SK-N-SH (cell line): ENCODE results near the gene FAM76A. TPM values are rescaled to one million over a fixed set of nuclear protein-coding genes. Genes with fewer than 3 reads are reported as not detected.
A peak's percentile ranks its signal among the peaks of the same experiment; 100 is the strongest.

Experiments
- CTCF ChIA-PET: fragments of 300-600, 350-600 bp; formaldehyde crosslinking; extraction: SDS; loops from one replicate; lab custom pipeline; 2021; lab: Yijun Ruan, JAX
- POLR2A ChIA-PET: fragments of 350-600 bp; sonication (Branson Sonifier 250); formaldehyde crosslinking; extraction: SDS; loops from one replicate; lab custom pipeline; 2020; ENCODE audit warnings: antibody characterized with exemption, inconsistent platforms; lab: Yijun Ruan, JAX
- DNase-seq: peaks from one replicate; pipeline ENCODE4 v3.0.0; 2012
- H2AFZ ChIP-seq: fragments of 200-600 bp; sonication (generic); 2 replicates; pipeline ENCODE4 v1.8.1; 2016; ENCODE audit warnings: antibody characterized with exemption, mild to moderate bottlenecking, low read depth
- H3F3A ChIP-seq: fragments of 200-600 bp; sonication (generic); replicated peaks from 2 replicates; pipeline ENCODE3; 2016; ENCODE audit warnings: antibody characterized with exemption, mild to moderate bottlenecking; ENCODE audit not compliant: insufficient read depth
- H3K27ac ChIP-seq, 2 experiments: fragments of 200-500 bp in 1 of 2; fragments of 200-600 bp in 1 of 2; sonication (Bioruptor generic) in 1 of 2; sonication (generic), shearing (Covaris generic) in 1 of 2; 2 replicates each; pipeline versions ENCODE4 v1.5.1 to v1.6.1; 2014 to 2016; ENCODE audit warnings: low read depth in 2 of 2, inconsistent platforms in 1 of 2, low read length in 1 of 2, mild to moderate bottlenecking in 1 of 2, mixed read lengths in 1 of 2
- H3K27me3 ChIP-seq: fragments of 200-600 bp; sonication (generic), shearing (Covaris generic); 2 replicates; pipeline ENCODE4 v1.6.1; 2016; ENCODE audit warnings: mixed run types; ENCODE audit not compliant: insufficient read depth
- H3K36me3 ChIP-seq, 2 experiments: fragments of 200-500 bp in 1 of 2; fragments of 200-600 bp in 1 of 2; sonication (Bioruptor generic) in 1 of 2; sonication (generic) in 1 of 2; replicated peaks in 1 of 2; 2 replicates each; pipeline versions ENCODE3 to v1.5.1; 2014 to 2016; ENCODE audit warnings: low read length in 1 of 2, mild to moderate bottlenecking in 1 of 2; ENCODE audit not compliant: insufficient read depth in 2 of 2, control insufficient read depth in 1 of 2
- H3K4me1 ChIP-seq, 2 experiments: fragments of 200-500 bp in 1 of 2; fragments of 200-600 bp in 1 of 2; sonication (Bioruptor generic) in 1 of 2; sonication (generic), shearing (Covaris generic) in 1 of 2; 2 replicates each; pipeline versions ENCODE4 v1.5.1 to v1.6.1; 2014 to 2016; ENCODE audit warnings: low read depth in 1 of 2, low read length in 1 of 2, mixed run types in 1 of 2; ENCODE audit not compliant: insufficient read depth in 2 of 2, control insufficient read depth in 1 of 2
- H3K4me2 ChIP-seq: fragments of 200-600 bp; sonication (generic), shearing (Covaris generic); 2 replicates; pipeline ENCODE4 v1.6.1; 2017; ENCODE audit warnings: mixed run types
- H3K4me3 ChIP-seq, 2 experiments: fragments of 200-500 bp in 1 of 2; fragments of 200-600 bp in 1 of 2; sonication (Bioruptor generic) in 1 of 2; sonication (generic), shearing (Covaris generic) in 1 of 2; 2 replicates each; pipeline versions ENCODE4 v1.5.1 to v1.8.1; 2014 to 2016; ENCODE audit warnings: low read depth in 2 of 2, inconsistent platforms in 1 of 2, low read length in 1 of 2, mild to moderate bottlenecking in 1 of 2, mixed read lengths in 1 of 2, moderate library complexity in 1 of 2
- H3K79me2 ChIP-seq: fragments of 200-600 bp; sonication (generic); 2 replicates; pipeline ENCODE4 v1.8.1; 2017; ENCODE audit warnings: mild to moderate bottlenecking; ENCODE audit not compliant: insufficient read depth
- H3K9ac ChIP-seq: fragments of 200-600 bp; sonication (generic); 2 replicates; pipeline ENCODE4 v1.6.1; 2017; ENCODE audit warnings: mixed run types
- H3K9me2 ChIP-seq: fragments of 200-600 bp; sonication (generic); 2 replicates; pipeline ENCODE4 v1.6.1; 2017; ENCODE audit warnings: mixed run types
- H3K9me3 ChIP-seq: fragments of 200-600 bp; sonication (generic); 2 replicates; pipeline ENCODE4 v1.6.1; 2017; ENCODE audit warnings: mixed run types, mild to moderate bottlenecking, moderate library complexity
- H4K20me1 ChIP-seq: fragments of 200-600 bp; sonication (generic); 2 replicates; pipeline ENCODE4 v1.6.1; 2017; ENCODE audit warnings: mild to moderate bottlenecking, mixed run types; ENCODE audit not compliant: insufficient read depth
- EP300 ChIP-seq, 2 experiments: IDR thresholded peaks; 2 replicates each; pipeline versions ENCODE4 v1.4.0 to v1.6.1; 2012; ENCODE audit warnings: borderline replicate concordance in 1 of 2, low read depth in 1 of 2, low read length in 1 of 2
- FOSL2 ChIP-seq: IDR thresholded peaks from 2 replicates; pipeline ENCODE4 v1.4.0; 2012; ENCODE audit warnings: low read depth, mild to moderate bottlenecking, moderate library complexity, borderline replicate concordance
- SIN3A ChIP-seq: IDR thresholded peaks from 2 replicates; pipeline ENCODE4 v1.6.1; 2012; ENCODE audit warnings: low read depth, mild to moderate bottlenecking, low read length, moderate library complexity, borderline replicate concordance
- SMC3 ChIP-seq: IDR thresholded peaks from 2 replicates; pipeline ENCODE4 v1.6.1; 2012; ENCODE audit warnings: low read depth, low read length, improper control_type of control experiment
- WGBS: methylation state at CpG from one replicate; pipeline ENCODE4 v1.1.6; 2017; ENCODE audit warnings: low lambda C conversion rate; 5-methylcytosine and 5-hydroxymethylcytosine counted together
- polyA plus RNA-seq, 3 experiments: library from polyadenylated mRNA; depleted of rRNA; stranded (reverse); fragments of >200 nt; gene quantifications; 2 replicates each; pipeline ENCODE4 v1.2.3, GENCODE V29; 2012
- small RNA-seq, 7 experiments: library from RNA; depleted of rRNA; stranded (forward); fragments of <200 nt; gene quantifications; one replicate each; pipeline ENCODE3, GENCODE V24; 2012
- TF ChIP-seq, protein P1 (sequence below): fragments of 200-600 bp; sonication (generic); IDR thresholded peaks from 2 replicates; pipeline ENCODE4 v1.6.1; 2017; ENCODE audit warnings: antibody characterized with exemption, mild to moderate bottlenecking, moderate library complexity
- TF ChIP-seq, protein P2 (sequence below): IDR thresholded peaks from 2 replicates; pipeline ENCODE4 v1.4.0; 2012; ENCODE audit warnings: low read depth

FAM76A gene
- polyA plus RNA-seq, 1 of the 3 experiments (the other 2 are of a cell fraction) = 2.9 TPM

GRCh38 chr1:27809883-27810282, 84.1 kb downstream of the FAM76A start (continued):
- TF ChIP-seq, protein P1, sequence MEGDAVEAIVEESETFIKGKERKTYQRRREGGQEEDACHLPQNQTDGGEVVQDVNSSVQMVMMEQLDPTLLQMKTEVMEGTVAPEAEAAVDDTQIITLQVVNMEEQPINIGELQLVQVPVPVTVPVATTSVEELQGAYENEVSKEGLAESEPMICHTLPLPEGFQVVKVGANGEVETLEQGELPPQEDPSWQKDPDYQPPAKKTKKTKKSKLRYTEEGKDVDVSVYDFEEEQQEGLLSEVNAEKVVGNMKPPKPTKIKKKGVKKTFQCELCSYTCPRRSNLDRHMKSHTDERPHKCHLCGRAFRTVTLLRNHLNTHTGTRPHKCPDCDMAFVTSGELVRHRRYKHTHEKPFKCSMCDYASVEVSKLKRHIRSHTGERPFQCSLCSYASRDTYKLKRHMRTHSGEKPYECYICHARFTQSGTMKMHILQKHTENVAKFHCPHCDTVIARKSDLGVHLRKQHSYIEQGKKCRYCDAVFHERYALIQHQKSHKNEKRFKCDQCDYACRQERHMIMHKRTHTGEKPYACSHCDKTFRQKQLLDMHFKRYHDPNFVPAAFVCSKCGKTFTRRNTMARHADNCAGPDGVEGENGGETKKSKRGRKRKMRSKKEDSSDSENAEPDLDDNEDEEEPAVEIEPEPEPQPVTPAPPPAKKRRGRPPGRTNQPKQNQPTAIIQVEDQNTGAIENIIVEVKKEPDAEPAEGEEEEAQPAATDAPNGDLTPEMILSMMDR = no peak

DNA sequence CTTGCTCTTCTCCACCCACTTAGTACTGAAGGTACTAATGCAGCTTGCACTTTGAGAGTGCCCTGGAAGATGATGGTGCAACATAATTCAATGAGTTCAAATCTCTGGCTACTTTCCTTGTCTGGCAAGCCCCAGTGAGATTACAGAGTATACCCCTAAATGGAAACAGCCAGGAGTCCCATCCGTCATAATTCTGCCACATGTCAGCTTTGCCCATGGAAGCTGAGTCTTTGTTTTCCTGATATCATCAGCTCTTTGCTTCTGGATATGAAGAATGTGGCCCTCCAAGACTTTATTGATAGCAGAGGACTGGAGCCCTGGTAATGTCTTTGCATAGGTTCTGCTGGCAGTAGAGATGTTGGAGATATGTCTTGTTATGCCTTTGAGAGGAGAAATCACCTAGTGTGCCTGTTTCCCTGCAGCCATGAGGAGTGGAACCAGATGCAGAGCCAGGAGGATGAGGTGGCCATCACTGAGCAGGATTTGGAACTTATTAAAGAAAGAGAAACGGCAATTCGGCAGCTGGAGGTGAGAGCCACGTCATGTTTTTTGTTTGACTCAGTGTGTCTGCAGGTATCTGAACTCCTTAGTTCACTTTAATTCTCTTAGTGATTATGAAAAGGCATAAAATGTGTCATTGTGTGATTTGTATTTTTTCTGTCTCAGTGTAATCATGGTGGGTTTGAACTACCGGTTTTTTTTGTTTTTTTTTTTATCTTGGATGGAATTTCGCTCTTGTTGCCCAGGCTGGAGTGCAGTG, 86.2 kb downstream of the FAM76A start:
- POLR2A ChIA-PET = no interaction called here
- WGBS = 91% methylated on average over 6 of the region's 6 CpGs
- Histone ChIP-seq H3K9ac (no peak overlapping the region), H3K4me1 (no peaks in the 10 kb centered on the region; a peak in 1 of 4 replicates), H3K4me3 (no peak overlapping the region), H3K9me3 (no peaks in the 10 kb centered on the region), H3K27me3 (no peaks in the 10 kb centered on the region), H2AFZ (no peak overlapping the region), H3K9me2 (no peaks in the 10 kb centered on the region), H3K4me2 (no peak overlapping the region), H3K27ac (0 out of 4 replicates have a peak overlapping the region, but pooled peaks of 1 of the 2 experiments have one; percentile 8), H3K36me3 (peaks cover 6 to 29% of the 10 kb centered on the region in 2 experiments), H3K79me2 (no peaks in the 10 kb centered on the region), H4K20me1 (no peaks in the 10 kb centered on the region), H3F3A (peaks cover 9% of the 10 kb centered on the region)
- TF ChIP-seq SIN3A = no peak
- 0 out of 4 replicates have a peak, but pooled peaks of 1 of the 2 experiments have one; percentile 11 for TF ChIP-seq EP300 (IDR thresholded peaks at IDR 0.05; ENCODE audit: borderline replicate concordance in 1 of 2, low read depth in 1 of 2, low read length in 1 of 2)
- TF ChIP-seq FOSL2 = no peak
- TF ChIP-seq SMC3 = no peak
- TF ChIP-seq, protein P2, sequence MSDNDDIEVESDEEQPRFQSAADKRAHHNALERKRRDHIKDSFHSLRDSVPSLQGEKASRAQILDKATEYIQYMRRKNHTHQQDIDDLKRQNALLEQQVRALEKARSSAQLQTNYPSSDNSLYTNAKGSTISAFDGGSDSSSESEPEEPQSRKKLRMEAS = no peak
- DNase-seq = peak; percentile 12
- CTCF ChIA-PET = interaction anchor here (1.2 kb wide), 2 partner anchors 86 to 143 kb away, joined by 3 to 4 read pairs; partner anchors contain the start of gene FAM76A

Small RNA genes lying within 50 kb of the gene (small RNA-seq; reads per million reads assigned to genes)
- gene AL020997.2 (0 to 0.06 (median 0) reads per million in 7 experiments), gene RNU6-424P (0 reads per million in 7 experiments)

Other genes starting within 250 kb of the FAM76A start
- 23.0 and 27.1 TPM in 2 replicates for gene WASF2, start 235.8 kb upstream of the FAM76A start, polyA plus RNA-seq (2012; rRNA removed)
- 3.1 and 8.5 TPM in 2 replicates for gene AHDC1, start 121.8 kb upstream of the FAM76A start, polyA plus RNA-seq (2012; rRNA removed)
- gene FGR, start 90.8 kb upstream of the FAM76A start, polyA plus RNA-seq (2012; rRNA removed) = not detected in 2 replicates
- 29.0 and 35.6 TPM in 2 replicates for gene IFI6, start 53.8 kb upstream of the FAM76A start, polyA plus RNA-seq (2012; rRNA removed)
- gene STX12, start 47.3 kb downstream of the FAM76A start, polyA plus RNA-seq (2012; rRNA removed) = 12.4 and 12.9 TPM in 2 replicates
- gene PPP1R8, start 104.8 kb downstream of the FAM76A start, polyA plus RNA-seq (2012; rRNA removed) = 41.8 and 55.4 TPM in 2 replicates
- 4.1 and 4.9 TPM in 2 replicates for gene THEMIS2, start 146.6 kb downstream of the FAM76A start, polyA plus RNA-seq (2012; rRNA removed)
- gene RPA2, start 188.6 kb downstream of the FAM76A start, polyA plus RNA-seq (2012; rRNA removed) = 39.8 and 39.9 TPM in 2 replicates
- gene SMPDL3B, start 209.0 kb downstream of the FAM76A start, polyA plus RNA-seq (2012; rRNA removed) = 0.67 and 0.95 TPM in 2 replicates
- 0.02 TPM in 1 of 2 replicates, not detected in the other for gene XKR8, start 234.0 kb downstream of the FAM76A start, polyA plus RNA-seq (2012; rRNA removed)